Activated naive CD8-positive, alpha-beta T cell (primary cell): ENCODE measurements around the gene S1PR4.
"Not testable (repeated sequence)": the region's sequence is repeated elsewhere in the genome, so short reads cannot be mapped to it uniquely, and the experiment has no call there.

Source experiments
- H3K27ac Mint-ChIP-seq: one replicate; pipeline ENCODE4 v1.8.0; 2021; ENCODE audit warnings: mixed read lengths
- H3K27me3 Mint-ChIP-seq: one replicate; pipeline ENCODE4 v1.8.0; 2021; ENCODE audit warnings: mixed read lengths
- H3K36me3 Mint-ChIP-seq: one replicate; pipeline ENCODE4 v1.8.0; 2021; ENCODE audit warnings: mixed read lengths
- H3K4me1 Mint-ChIP-seq: one replicate; pipeline ENCODE4 v1.8.0; 2021; ENCODE audit warnings: low read depth, mixed read lengths
- H3K4me3 Mint-ChIP-seq: one replicate; pipeline ENCODE4 v1.8.0; 2021; ENCODE audit warnings: mild to moderate bottlenecking, mixed read lengths
- H3K9me3 Mint-ChIP-seq: one replicate; pipeline ENCODE4 v1.8.0; 2021; ENCODE audit warnings: low read depth, mixed read lengths

The S1PR4 gene

GRCh38 chr19:3193256-3194105, 14.9 kb downstream of the S1PR4 start:
- Mint-ChIP-seq H3K4me3 (no peak overlapping the region), H3K27me3 (no peaks in the 10 kb centered on the region), H3K4me1 (peaks cover 11% of the 10 kb centered on the region), H3K9me3 (no peaks in the 10 kb centered on the region), H3K36me3 (peaks cover 2% of the 10 kb centered on the region), H3K27ac (no peak overlapping the region)

GRCh38 chr19:3194106-3195087, 15.8 kb downstream of the S1PR4 start:
- no peak overlapping the region for H3K27ac Mint-ChIP-seq
- H3K9me3 Mint-ChIP-seq = no peaks in the 10 kb centered on the region
- H3K27me3 Mint-ChIP-seq = no peaks in the 10 kb centered on the region
- no peak overlapping the region for H3K4me3 Mint-ChIP-seq
- H3K36me3 Mint-ChIP-seq = peaks cover 2% of the 10 kb centered on the region
- H3K4me1 Mint-ChIP-seq = peaks cover 4% of the 10 kb centered on the region

GRCh38 chr19:3196064-3196932, 17.7 kb downstream of the S1PR4 start:
- Mint-ChIP-seq H3K4me3 (no peak overlapping the region), H3K27ac (no peak overlapping the region)

GRCh38 chr19:3196933-3197205, 18.3 kb downstream of the S1PR4 start:
- Mint-ChIP-seq H3K4me3 (no peak overlapping the region), H3K36me3 (peaks cover 2% of the 10 kb centered on the region), H3K27me3 (no peaks in the 10 kb centered on the region), H3K27ac (no peak overlapping the region), H3K9me3 (no peaks in the 10 kb centered on the region), H3K4me1 (no peaks in the 10 kb centered on the region)

More at GRCh38 chr19:3196064-3196932, 17.7 kb downstream of the S1PR4 start:
- H3K36me3 Mint-ChIP-seq = peaks cover 2% of the 10 kb centered on the region
- H3K27me3 Mint-ChIP-seq = no peaks in the 10 kb centered on the region
- H3K4me1 Mint-ChIP-seq = no peaks in the 10 kb centered on the region
- H3K9me3 Mint-ChIP-seq = no peaks in the 10 kb centered on the region

GRCh38 chr19:3198901-3199700, 20.5 kb downstream of the S1PR4 start:
- Mint-ChIP-seq H3K27me3 (no peaks in the 10 kb centered on the region), H3K4me3 (no peak overlapping the region), H3K36me3 (peaks cover 2% of the 10 kb centered on the region), H3K27ac (no peak overlapping the region), H3K4me1 (no peaks in the 10 kb centered on the region), H3K9me3 (no peaks in the 10 kb centered on the region)

GRCh38 chr19:3201072-3201700, 22.6 kb downstream of the S1PR4 start:
- Mint-ChIP-seq H3K4me1 (no peaks in the 10 kb centered on the region), H3K4me3 (no peak overlapping the region), H3K27me3 (no peaks in the 10 kb centered on the region), H3K9me3 (no peaks in the 10 kb centered on the region), H3K36me3 (no peaks in the 10 kb centered on the region), H3K27ac (no peak overlapping the region)

- Mint-ChIP-seq H3K9me3 (no peaks in the 10 kb centered on the region), H3K27me3 (no peaks in the 10 kb centered on the region), H3K4me1 (no peaks in the 10 kb centered on the region), H3K4me3 (no peak overlapping the region), H3K36me3 (no peaks in the 10 kb centered on the region), H3K27ac (no peak overlapping the region)
Measured at GRCh38 chr19:3201911-3202310, 23.3 kb downstream of the S1PR4 start.

GRCh38 chr19:3202346-3202745, 23.8 kb downstream of the S1PR4 start:
- H3K4me3 Mint-ChIP-seq = no peak overlapping the region
- H3K9me3 Mint-ChIP-seq = no peaks in the 10 kb centered on the region
- no peaks in the 10 kb centered on the region for H3K36me3 Mint-ChIP-seq
- H3K27ac Mint-ChIP-seq = no peak overlapping the region
- H3K4me1 Mint-ChIP-seq = no peaks in the 10 kb centered on the region
- H3K27me3 Mint-ChIP-seq = no peaks in the 10 kb centered on the region

GRCh38 chr19:3202895-3203294, 24.3 kb downstream of the S1PR4 start:
- not testable (repeated sequence) for H3K9me3 Mint-ChIP-seq, H3K36me3 Mint-ChIP-seq, H3K27me3 Mint-ChIP-seq, H3K4me3 Mint-ChIP-seq, H3K27ac Mint-ChIP-seq, H3K4me1 Mint-ChIP-seq

- Mint-ChIP-seq H3K4me1 (no peaks in the 10 kb centered on the region), H3K9me3 (no peaks in the 10 kb centered on the region), H3K27me3 (no peaks in the 10 kb centered on the region), H3K4me3 (no peak overlapping the region), H3K36me3 (no peaks in the 10 kb centered on the region), H3K27ac (no peak overlapping the region)
Measured at GRCh38 chr19:3203805-3204645, 25.5 kb downstream of the S1PR4 start.

GRCh38 chr19:3204646-3205275, 26.2 kb downstream of the S1PR4 start:
- Mint-ChIP-seq H3K27me3 (no peaks in the 10 kb centered on the region), H3K9me3 (no peaks in the 10 kb centered on the region), H3K4me3 (no peak overlapping the region), H3K4me1 (no peaks in the 10 kb centered on the region), H3K36me3 (no peaks in the 10 kb centered on the region), H3K27ac (no peak overlapping the region)

GRCh38 chr19:3206216-3206953, 27.8 kb downstream of the S1PR4 start:
- Mint-ChIP-seq H3K36me3 (no peaks in the 10 kb centered on the region), H3K27ac (no peak overlapping the region), H3K9me3 (no peaks in the 10 kb centered on the region), H3K4me3 (no peak overlapping the region), H3K4me1 (no peaks in the 10 kb centered on the region), H3K27me3 (no peaks in the 10 kb centered on the region)
